Suprapubic skin (tissue), 4 donors: ENCODE data around the gene WHRN. TPM values are rescaled to one million over a fixed set of nuclear protein-coding genes. Genes with fewer than 3 reads are reported as not detected.

Experiments
- DNase-seq, 2 donors: peaks; one replicate each; pipeline ENCODE4 v3.0.0-alpha.2; 2019; ENCODE audit warnings: low spot score in 2 of 2
- H3K27ac ChIP-seq: fragments of 200-600 bp; sonication (generic); one replicate; pipeline ENCODE4 v1.5.1; 2019
- H3K27me3 ChIP-seq: fragments of 200-600 bp; sonication (generic); one replicate; pipeline ENCODE4 v1.5.1; 2019
- H3K36me3 ChIP-seq: fragments of 200-600 bp; sonication (generic); one replicate; pipeline ENCODE4 v1.5.1; 2019
- H3K4me1 ChIP-seq: fragments of 200-600 bp; sonication (generic); one replicate; pipeline ENCODE4 v1.5.1; 2019
- H3K4me3 ChIP-seq: fragments of 200-600 bp; sonication (generic); one replicate; pipeline ENCODE4 v1.5.1; 2019; ENCODE audit warnings: mild to moderate bottlenecking
- H3K9me3 ChIP-seq: fragments of 200-600 bp; sonication (generic); one replicate; pipeline ENCODE4 v1.5.1; 2019
- CTCF ChIP-seq, 2 donors: fragments of 200-600 bp in 1 of 2; fragments of 450-650 bp in 1 of 2; sonication (generic) in 1 of 2; IDR thresholded peaks; one replicate each; pipeline ENCODE4 v1.5.1; 2016 to 2019; ENCODE audit warnings: antibody characterized with exemption in 2 of 2, mild to moderate bottlenecking in 1 of 2, moderate library complexity in 1 of 2
- EP300 ChIP-seq: sonication (generic); formaldehyde crosslinking; IDR thresholded peaks from one replicate; pipeline ENCODE4 v1.6.1; 2017; ENCODE audit warnings: antibody characterized with exemption
- POLR2A ChIP-seq, 2 donors: fragments of 450-650 bp; IDR thresholded peaks; one replicate each; pipeline ENCODE4 v1.6.1; 2017; ENCODE audit warnings: antibody characterized with exemption in 2 of 2, mild to moderate bottlenecking in 2 of 2, moderate library complexity in 2 of 2
- POLR2AphosphoS5 ChIP-seq, 3 donors: sonication (generic); formaldehyde crosslinking; IDR thresholded peaks; one replicate each; pipeline ENCODE4 v1.6.1; 2017; ENCODE audit warnings: antibody characterized with exemption in 3 of 3
- WGBS: methylation state at CpG from one replicate; pipeline ENCODE4 v1.1.5; 2018; 5-methylcytosine and 5-hydroxymethylcytosine counted together
- total RNA-seq, 4 donors: library from RNA; depleted of rRNA; stranded (reverse); fragments of >200 nt; gene quantifications; one replicate each; pipeline ENCODE4 v1.1.0, GENCODE V29; 2016

WHRN gene
- total RNA-seq, 4 donors from 2014 or later: 7.7 to 25.9 (median 14.8) TPM

- Histone ChIP-seq H3K4me3 (no peak overlapping the region), H3K4me1 (peaks cover 33% of the 10 kb centered on the region), H3K36me3 (peaks cover 2% of the 10 kb centered on the region), H3K9me3 (no peaks in the 10 kb centered on the region), H3K27ac (no peak overlapping the region), H3K27me3 (no peaks in the 10 kb centered on the region)
- DNase-seq: no peak
- no peak for TF ChIP-seq CTCF (IDR thresholded peaks at IDR 0.05)
- TF ChIP-seq POLR2A (IDR thresholded peaks at IDR 0.05): no peak
- TF ChIP-seq POLR2AphosphoS5 (IDR thresholded peaks at IDR 0.05): no peak
- TF ChIP-seq EP300: no peak
- 87% methylated on average over 2 of the region's 2 CpGs for WGBS
Observed at GRCh38 chr9:114400772-114401171, 104.5 kb downstream of the WHRN start.

- H3K4me1 ChIP-seq: peaks cover 37% of the 10 kb centered on the region
- 60% methylated on average over 1 of the region's 1 CpG for WGBS
- no peak for DNase-seq
- H3K27ac ChIP-seq: no peak overlapping the region
- H3K36me3 ChIP-seq: peaks cover 2% of the 10 kb centered on the region
- no peak overlapping the region for H3K4me3 ChIP-seq
- no peaks in the 10 kb centered on the region for H3K27me3 ChIP-seq
- no peaks in the 10 kb centered on the region for H3K9me3 ChIP-seq
- TF ChIP-seq EP300 (no peak), POLR2AphosphoS5 (IDR thresholded peaks at IDR 0.05) (no peak), POLR2A (IDR thresholded peaks at IDR 0.05) (no peak), CTCF (IDR thresholded peaks at IDR 0.05) (no peak)
Observed at GRCh38 chr9:114400219-114400618, 105.1 kb downstream of the WHRN start.

GRCh38 chr9:114399381-114399780 lies 105.9 kb downstream of the WHRN start:
- no peak for TF ChIP-seq EP300
- no peak for TF ChIP-seq CTCF (IDR thresholded peaks at IDR 0.05)
- no peak for TF ChIP-seq POLR2AphosphoS5 (IDR thresholded peaks at IDR 0.05)
- no peak for TF ChIP-seq POLR2A (IDR thresholded peaks at IDR 0.05)
- WGBS: 45% methylated on average over 4 of the region's 4 CpGs
- peaks cover 2% of the 10 kb centered on the region for H3K36me3 ChIP-seq
- no peak overlapping the region for H3K27ac ChIP-seq
- H3K4me1 ChIP-seq: peaks cover 45% of the 10 kb centered on the region
- no peaks in the 10 kb centered on the region for H3K9me3 ChIP-seq
- H3K27me3 ChIP-seq: no peaks in the 10 kb centered on the region
- DNase-seq: no peak
- H3K4me3 ChIP-seq: no peak overlapping the region

- no peaks in the 10 kb centered on the region for H3K36me3 ChIP-seq
- peaks cover 54% of the 10 kb centered on the region for H3K4me1 ChIP-seq
- peak; percentile 98 to 99 for DNase-seq
- 0% methylated on average over 6 of the region's 66 CpGs for WGBS
- peak overlapping the region; percentile 75 for H3K27ac ChIP-seq
- TF ChIP-seq POLR2AphosphoS5 (IDR thresholded peaks at IDR 0.05) (peak in 2 of 3 donors; percentile 45 to 63), EP300 (no peak), POLR2A (IDR thresholded peaks at IDR 0.05) (peak in 1 of 2 donors; percentile 51), CTCF (IDR thresholded peaks at IDR 0.05) (peak in 1 of 2 donors; percentile 7)
- no peaks in the 10 kb centered on the region for H3K9me3 ChIP-seq
- peak overlapping the region; percentile 55 for H3K4me3 ChIP-seq
- H3K27me3 ChIP-seq: no peaks in the 10 kb centered on the region
Observed at GRCh38 chr9:114397848-114398605, 107.2 kb downstream of the WHRN start.

- peak overlapping the region; percentile 75 for H3K27ac ChIP-seq
- DNase-seq: no peak
- TF ChIP-seq POLR2AphosphoS5 (IDR thresholded peaks at IDR 0.05) (no peak), CTCF (IDR thresholded peaks at IDR 0.05) (no peak), EP300 (no peak), POLR2A (IDR thresholded peaks at IDR 0.05) (no peak)
- H3K4me3 ChIP-seq: peak overlapping the region; percentile 55
- H3K36me3 ChIP-seq: no peaks in the 10 kb centered on the region
- no peaks in the 10 kb centered on the region for H3K27me3 ChIP-seq
- H3K4me1 ChIP-seq: peaks cover 61% of the 10 kb centered on the region
- no peaks in the 10 kb centered on the region for H3K9me3 ChIP-seq
- WGBS: 14% methylated on average over 10 of the region's 14 CpGs
Observed at GRCh38 chr9:114397219-114397847, 107.9 kb downstream of the WHRN start.
